ENCODE data around the gene EVX2. TPM values are rescaled to one million over a fixed set of nuclear protein-coding genes. Genes with fewer than 3 reads are reported as not detected.

The EVX2 gene
- total and polyA plus RNA-seq, 2 of the 13 experiments (the other 11 are each of a cell fraction or from before 2014, with no cell fraction given), result not detected

- POLR2A ChIA-PET, result no interaction called here
- Histone ChIP-seq H3K4me1 (ENCODE audit: insufficient read depth, low read length) (no peaks in the 10 kb centered on the region), H3K27me3 (ENCODE audit: control insufficient read depth in 1 of 2, insufficient read depth in 2 of 2, low read length in 2 of 2) (peaks cover 15 to 81% of the 10 kb centered on the region in 2 experiments), H3K27ac (ENCODE audit: extremely low read length, insufficient read depth, low read length) (no peak overlapping the region), H3K4me3 (replicated peaks in 1 of 3; ENCODE audit: insufficient read depth in 1 of 3, low read depth in 2 of 3, low read length in 3 of 3) (no peak overlapping the region), H3K36me3 (replicated peaks in 1 of 2; ENCODE audit: control insufficient read depth in 1 of 2, insufficient read depth in 2 of 2, low read length in 2 of 2) (no peaks in the 10 kb centered on the region), H3K4me2 (ENCODE audit: low read depth, low read length) (no peak overlapping the region), H3K9ac (ENCODE audit: insufficient read depth, low read depth, low read length) (no peak overlapping the region), H2AFZ (ENCODE audit: low read length) (no peak overlapping the region), H3K9me3 (ENCODE audit: low read length) (no peaks in the 10 kb centered on the region), H3K79me2 (ENCODE audit: insufficient read depth, low read length) (no peaks in the 10 kb centered on the region), H4K20me1 (ENCODE audit: insufficient read depth, low read length) (no peaks in the 10 kb centered on the region; the same call in 1 of the 2 replicates)
- intact Hi-C loops (cut with micrococcal nuclease; ENCODE audit: unreplicated experiment) (loop anchor here (1.0 to 2.0 kb wide), 4 partner anchors 427 to 1021 kb away; no protein-coding TSS in a partner anchor), in situ Hi-C loops (cut with HindIII; ENCODE audit: extremely low pct_ligation_motif_present, low pct_unique_long_range_greater_than_20kb) (loop anchor here (5.0 kb wide), 4 partner anchors 425 to 1020 kb away; no protein-coding TSS in a partner anchor)
- CTCF ChIA-PET (ENCODE audit: low intra/inter-chr PET ratio, low total read pairs), result interaction anchor here (1.3 to 3.0 kb wide), 9 partner anchors 13 to 1021 kb away, joined by 5 to 44 read pairs (median 9); no protein-coding TSS in a partner anchor
- no peak for ATAC-seq
- 60% methylated on average over 4 of the region's 4 CpGs for WGBS (ENCODE audit: low lambda C conversion rate)
- no TSS peak for BruUV-seq (replicated peaks)
- TF ChIP-seq, protein P1, sequence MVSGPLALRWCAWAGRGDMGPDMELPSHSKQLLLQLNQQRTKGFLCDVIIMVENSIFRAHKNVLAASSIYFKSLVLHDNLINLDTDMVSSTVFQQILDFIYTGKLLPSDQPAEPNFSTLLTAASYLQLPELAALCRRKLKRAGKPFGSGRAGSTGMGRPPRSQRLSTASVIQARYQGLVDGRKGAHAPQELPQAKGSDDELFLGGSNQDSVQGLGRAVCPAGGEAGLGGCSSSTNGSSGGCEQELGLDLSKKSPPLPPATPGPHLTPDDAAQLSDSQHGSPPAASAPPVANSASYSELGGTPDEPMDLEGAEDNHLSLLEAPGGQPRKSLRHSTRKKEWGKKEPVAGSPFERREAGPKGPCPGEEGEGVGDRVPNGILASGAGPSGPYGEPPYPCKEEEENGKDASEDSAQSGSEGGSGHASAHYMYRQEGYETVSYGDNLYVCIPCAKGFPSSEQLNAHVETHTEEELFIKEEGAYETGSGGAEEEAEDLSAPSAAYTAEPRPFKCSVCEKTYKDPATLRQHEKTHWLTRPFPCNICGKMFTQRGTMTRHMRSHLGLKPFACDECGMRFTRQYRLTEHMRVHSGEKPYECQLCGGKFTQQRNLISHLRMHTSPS (CRISPR knock-in tag; IDR thresholded peaks at IDR 0.05; ENCODE audit: low read depth), result no peak
- DNase-seq (ENCODE audit: low spot score), result no peak
- no peak for FAIRE-seq
Observed at GRCh38 chr2:176127774-176128072, 44.0 kb upstream of the EVX2 start.

DNA sequence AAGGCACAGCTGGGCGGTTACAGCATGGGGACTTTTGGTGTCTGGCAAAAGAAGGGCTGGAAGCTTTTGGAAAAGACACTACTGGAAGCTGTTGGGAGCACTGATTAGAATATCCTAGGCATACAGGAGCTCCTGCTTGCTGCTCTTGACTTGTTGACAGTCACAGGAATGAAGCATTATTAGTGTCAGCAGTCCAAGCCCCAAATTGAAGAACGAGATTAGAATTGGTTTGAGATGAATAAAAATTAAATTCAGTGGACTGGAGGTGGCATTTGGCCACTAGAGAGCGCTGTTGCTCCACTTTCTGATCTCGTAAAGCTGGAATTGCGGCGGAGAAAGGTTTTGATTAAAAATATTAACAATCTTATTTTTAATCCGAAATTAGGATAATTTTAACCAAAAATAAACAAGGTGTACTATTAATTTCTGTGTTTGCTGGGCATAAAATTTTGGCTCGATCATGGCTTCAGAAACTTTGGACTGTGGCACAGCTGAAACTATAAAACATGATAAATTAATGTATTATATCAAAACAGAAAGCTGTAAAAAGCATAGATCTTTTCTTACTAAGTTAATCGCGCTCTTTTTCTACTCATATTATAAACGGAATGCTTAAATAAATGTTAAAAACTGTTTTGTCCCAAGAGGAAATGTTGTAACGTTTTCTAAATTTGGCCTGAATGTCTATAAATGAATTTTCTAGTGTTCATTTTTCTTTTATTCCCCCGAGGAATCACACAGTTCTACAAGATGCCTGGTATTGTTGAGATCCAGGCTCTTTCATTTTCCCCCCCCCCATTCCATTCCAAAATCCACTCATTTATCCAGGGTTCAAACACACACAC is 43.4 kb upstream of the EVX2 start:
- in situ Hi-C loops (cut with HindIII; ENCODE audit: extremely low pct_ligation_motif_present, low pct_unique_long_range_greater_than_20kb), result loop anchor here (5.0 kb wide), 4 partner anchors 425 to 1020 kb away; no protein-coding TSS in a partner anchor
- BruUV-seq (replicated peaks), result no TSS peak
- 2% methylated on average over 13 of the region's 13 CpGs for WGBS (ENCODE audit: low lambda C conversion rate)
- ATAC-seq, result no peak
- peak; percentile 83 for FAIRE-seq
- Histone ChIP-seq H3K9ac (ENCODE audit: insufficient read depth, low read depth, low read length) (no peak overlapping the region), H3K79me2 (ENCODE audit: insufficient read depth, low read length) (no peaks in the 10 kb centered on the region), H2AFZ (ENCODE audit: low read length) (no peak overlapping the region), H3K4me2 (ENCODE audit: low read depth, low read length) (no peak overlapping the region), H3K36me3 (replicated peaks in 1 of 2; ENCODE audit: control insufficient read depth in 1 of 2, insufficient read depth in 2 of 2, low read length in 2 of 2) (no peaks in the 10 kb centered on the region), H3K27ac (ENCODE audit: extremely low read length, insufficient read depth, low read length) (no peak overlapping the region), H3K4me1 (ENCODE audit: insufficient read depth, low read length) (no peaks in the 10 kb centered on the region), H3K9me3 (ENCODE audit: low read length) (no peaks in the 10 kb centered on the region), H3K4me3 (replicated peaks in 1 of 3; ENCODE audit: insufficient read depth in 1 of 3, low read depth in 2 of 3, low read length in 3 of 3) (no peak overlapping the region), H4K20me1 (ENCODE audit: insufficient read depth, low read length) (no peaks in the 10 kb centered on the region; the same call in 1 of the 2 replicates), H3K27me3 (ENCODE audit: control insufficient read depth in 1 of 2, insufficient read depth in 2 of 2, low read length in 2 of 2) (peaks cover 15 to 81% of the 10 kb centered on the region in 2 experiments)
- peak; percentile 13 for DNase-seq (ENCODE audit: low spot score)
- POLR2A ChIA-PET, result no interaction called here
- intact Hi-C loops (cut with micrococcal nuclease; ENCODE audit: unreplicated experiment), result loop anchor here (1.0 to 2.0 kb wide), 4 partner anchors 427 to 1022 kb away; no protein-coding TSS in a partner anchor
- CTCF ChIA-PET (ENCODE audit: low intra/inter-chr PET ratio, low total read pairs), result interaction anchor here (0.7 to 3.0 kb wide), 10 partner anchors 14 to 1021 kb away, joined by 3 to 44 read pairs (median 8); no protein-coding TSS in a partner anchor
- TF ChIP-seq PPARG (CRISPR knock-in tag; conservative IDR thresholded peaks at IDR 0.05) (0 out of 2 replicates have a peak, but pooled peaks have one; percentile 21), ZBTB21 (CRISPR knock-in tag; IDR thresholded peaks at IDR 0.05) (no peak), ZFP36 (IDR thresholded peaks at IDR 0.05; ENCODE audit: borderline replicate concordance, low read depth, low read length, partially characterized antibody) (peak; percentile 56), PHB2 (IDR thresholded peaks at IDR 0.05; ENCODE audit: partially characterized antibody) (no peak), NKX3-1 (CRISPR knock-in tag; IDR thresholded peaks at IDR 0.05) (no peak), SMC3 (IDR thresholded peaks at IDR 0.05; ENCODE audit: low read length) (peak; percentile 86), ARID3A (IDR thresholded peaks at IDR 0.05; ENCODE audit: low read depth, low read length) (peak; percentile 81), CTCF (CRISPR knock-in tag; IDR thresholded peaks at IDR 0.05) (peak; percentile 79), RAD21 (CRISPR knock-in tag; IDR thresholded peaks at IDR 0.05) (peak; percentile 76; the same call in 1 of the 2 replicates), KMT2A (CRISPR knock-in tag; IDR thresholded peaks at IDR 0.05) (no peak)

Measured in HepG2 (cell line).